Stimulated activated CD8-positive, alpha-beta memory T cell treated with anti-CD3 and anti-CD28 coated beads, Interleukin-2, amount 100 ng/mL, for 1 hour (primary cell): Measurements from ENCODE around the gene LGALS7.
"Not testable (repeated sequence)": the region's sequence is repeated elsewhere in the genome, so short reads cannot be mapped to it uniquely, and the experiment has no call there.

ENCODE experiments used
- DNase-seq, 2 donors: peaks; one replicate each; pipeline ENCODE4 v3.0.0-alpha.2; 2020; ENCODE audit warnings: low read depth in 2 of 2

Gene LGALS7

DNA sequence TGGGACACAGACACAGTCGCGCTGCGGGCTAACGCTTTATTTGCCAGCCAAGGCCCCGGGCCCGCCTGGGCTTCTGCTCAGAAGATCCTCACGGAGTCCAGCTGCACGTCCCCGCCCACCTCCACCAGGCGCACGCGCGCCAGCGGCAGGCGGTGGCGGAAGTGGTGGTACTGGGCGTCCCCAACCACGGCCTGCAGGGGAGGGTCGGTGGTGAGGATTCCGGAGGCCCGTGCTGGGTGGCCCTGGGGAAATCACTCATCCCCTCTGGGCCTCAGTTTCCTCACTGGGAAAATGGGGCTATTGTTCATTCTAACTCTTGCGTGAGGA lies 2.4 kb downstream of the LGALS7 start:
- DNase-seq, result not testable (repeated sequence)

DNA sequence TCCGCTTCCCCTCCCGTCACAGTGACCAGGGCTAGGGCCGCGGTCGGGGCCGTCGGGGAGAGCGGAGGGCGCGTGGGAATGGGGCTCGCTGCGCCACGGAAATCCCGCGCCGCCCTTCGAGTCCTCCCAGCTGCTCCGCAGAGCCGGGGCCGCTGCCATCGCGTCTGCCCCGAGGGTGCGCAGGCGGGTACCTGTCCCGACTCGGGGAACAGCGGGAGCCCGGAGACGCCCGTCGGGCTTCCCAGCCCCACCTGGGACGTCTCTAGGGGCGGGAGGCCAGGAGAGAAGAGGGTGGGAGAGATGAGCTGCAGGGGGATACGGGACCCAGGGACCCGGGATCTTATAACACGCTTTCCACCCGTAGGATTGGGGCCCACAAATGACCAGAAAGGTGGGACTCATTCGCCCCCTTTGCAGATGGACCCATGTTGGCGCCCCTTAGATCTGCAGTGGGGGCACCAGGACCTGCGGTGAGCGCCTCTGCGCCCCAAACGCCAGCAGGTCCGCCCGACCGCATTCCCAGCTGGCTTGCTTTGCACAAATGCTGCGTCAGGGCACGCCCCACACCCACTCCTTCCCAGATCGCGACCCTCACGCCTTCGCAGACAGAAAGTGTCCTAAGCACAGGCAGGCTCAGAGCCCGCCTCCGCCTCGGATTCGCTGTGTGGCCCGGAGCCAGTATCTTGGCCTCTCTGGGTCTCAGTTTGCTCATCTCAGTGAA lies 2.9 kb downstream of the LGALS7 start:
- not testable (repeated sequence) for DNase-seq

- DNase-seq, result peak; percentile 85 to 88
These were observed 3.6 kb downstream of the LGALS7 start for GRCh38 chr19:38769635-38770211.

DNA sequence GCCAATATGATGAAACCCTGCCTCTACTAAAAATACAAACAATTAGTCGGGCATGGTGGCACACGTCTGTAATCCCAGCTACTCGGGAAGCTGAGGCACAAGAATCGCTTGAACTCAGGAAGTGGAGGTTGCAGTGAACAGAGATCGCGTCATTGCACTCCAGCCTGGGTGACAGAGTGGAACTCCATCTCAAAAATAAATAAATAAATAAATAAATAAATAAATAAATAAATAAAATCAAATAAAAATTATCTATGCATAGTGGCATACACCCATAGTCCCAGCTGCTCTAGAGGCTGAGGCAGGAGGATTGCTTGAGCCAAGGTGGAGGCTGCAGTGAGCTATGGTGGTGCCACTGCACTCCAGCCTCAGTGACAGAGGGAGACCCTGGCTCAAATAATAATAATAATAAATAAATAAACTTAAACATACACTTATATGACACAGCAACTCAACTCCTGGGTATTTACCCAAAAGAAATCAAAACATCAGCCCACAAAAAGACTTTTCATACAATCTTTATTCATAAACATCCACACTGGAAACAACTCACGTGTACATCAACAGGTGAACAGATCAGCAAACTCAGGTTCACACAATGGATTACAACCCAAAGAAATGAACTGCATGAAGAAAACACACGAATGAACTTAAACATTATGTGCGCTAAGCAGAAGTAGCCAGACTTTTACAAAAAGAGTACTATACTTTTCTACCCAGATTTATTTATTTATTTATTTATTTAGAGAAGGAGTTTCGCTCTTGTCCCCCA lies 6.9 kb downstream of the LGALS7 start:
- DNase-seq, result no peak

DNA sequence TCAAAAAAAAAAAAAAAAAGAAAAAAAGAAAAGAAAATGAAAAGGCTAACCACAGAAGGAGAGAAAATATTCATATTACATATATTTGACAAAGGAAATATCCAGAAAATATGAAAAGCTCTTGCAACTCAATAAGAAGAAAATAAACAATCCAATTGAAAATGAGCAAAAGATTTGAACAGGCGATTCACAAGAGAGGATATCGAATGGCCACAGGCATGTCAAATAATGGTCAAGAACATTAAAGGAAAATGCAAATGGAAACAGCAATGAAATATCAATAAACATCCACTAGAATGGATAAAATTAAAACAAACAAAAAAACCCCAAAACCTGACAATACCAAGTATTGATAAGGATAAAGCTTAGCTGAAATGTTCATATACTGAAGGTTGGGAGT lies 8.1 kb downstream of the LGALS7 start:
- no peak for DNase-seq

DNA sequence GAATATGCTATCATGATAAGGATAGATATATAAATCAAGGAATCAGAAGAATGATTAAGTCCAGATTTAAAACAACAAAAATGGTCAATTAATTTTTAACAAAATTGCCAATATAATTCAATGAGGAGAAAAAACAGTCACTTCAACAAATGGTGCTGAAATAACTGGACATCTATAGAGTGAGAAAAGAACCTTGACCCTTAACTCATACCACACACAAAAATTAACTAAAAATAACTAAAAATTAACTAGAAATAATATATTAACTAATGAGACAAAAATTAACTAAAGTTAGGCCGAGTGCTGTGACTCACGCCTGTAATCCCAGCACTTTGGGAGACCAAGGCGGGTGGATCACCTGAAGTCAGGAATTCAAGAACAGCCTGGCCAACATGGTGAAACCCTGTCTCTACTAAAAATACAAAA lies 9.5 kb downstream of the LGALS7 start:
- no peak for DNase-seq

DNA sequence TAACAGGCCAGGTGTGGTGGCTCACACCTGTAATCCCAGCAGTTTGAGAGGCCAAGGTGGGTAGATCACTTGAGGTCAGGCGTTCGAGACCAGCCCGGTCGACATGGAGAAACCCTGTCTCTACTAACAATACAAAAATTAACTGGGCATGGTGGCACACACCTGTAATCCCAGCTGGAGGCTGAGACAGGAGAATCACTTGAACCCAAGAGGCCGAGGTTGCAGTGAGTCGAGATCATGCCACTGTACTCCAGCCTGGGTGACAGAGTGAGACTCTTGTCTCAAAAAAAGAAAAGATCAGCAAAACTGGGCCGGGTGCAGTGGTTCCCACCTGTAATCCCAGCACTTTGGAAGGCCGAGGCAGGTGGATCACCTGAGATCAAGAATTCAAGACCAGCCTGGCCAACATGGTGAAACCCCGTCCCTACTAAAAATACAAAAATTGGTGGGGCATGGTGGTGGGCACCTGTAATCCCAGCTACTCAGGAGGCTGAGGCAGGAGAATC lies 11.4 kb downstream of the LGALS7 start:
- not testable (repeated sequence) for DNase-seq

- DNase-seq, result not testable (repeated sequence)
These were observed 12.4 kb downstream of the LGALS7 start for GRCh38 chr19:38760805-38761517.

GRCh38 chr19:38759590-38760003 lies 13.7 kb downstream of the LGALS7 start:
- no peak for DNase-seq

DNA sequence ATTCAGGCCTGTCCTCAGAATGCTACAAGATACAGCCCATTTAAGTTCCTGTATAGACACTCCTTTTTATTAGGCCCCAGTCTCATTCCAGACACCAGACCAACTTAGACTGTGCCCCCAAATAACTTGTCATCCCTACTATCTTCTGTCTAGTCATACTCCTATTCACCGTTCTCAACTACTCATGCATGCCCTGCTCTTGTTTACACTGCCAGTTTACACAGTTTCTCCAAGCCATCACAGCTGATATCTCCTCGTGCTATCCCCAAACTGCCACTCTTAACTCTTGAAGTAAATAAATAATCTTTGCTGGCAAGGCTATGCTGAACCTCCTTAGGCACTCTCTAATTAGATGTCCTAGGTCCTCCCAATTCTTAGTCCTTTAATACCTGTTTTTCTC lies 19.1 kb downstream of the LGALS7 start:
- not testable (repeated sequence) for DNase-seq

GRCh38 chr19:38753783-38754182 lies 19.5 kb downstream of the LGALS7 start:
- DNase-seq, result not testable (repeated sequence)

- no peak for DNase-seq
These were observed 28.0 kb downstream of the LGALS7 start for GRCh38 chr19:38745316-38745715.

GRCh38 chr19:38744874-38745273 lies 28.4 kb downstream of the LGALS7 start:
- no peak for DNase-seq

GRCh38 chr19:38744298-38744681 lies 29.0 kb downstream of the LGALS7 start, which contains the start of gene CAPN12:
Gene CAPN12, minus strand, starts transcription at chr19:38744474. Its CDS starts 309 bp downstream, at chr19:38744165.
- DNase-seq, result no peak

GRCh38 chr19:38743394-38744297 lies 29.7 kb downstream of the LGALS7 start:
- DNase-seq, result no peak

DNA sequence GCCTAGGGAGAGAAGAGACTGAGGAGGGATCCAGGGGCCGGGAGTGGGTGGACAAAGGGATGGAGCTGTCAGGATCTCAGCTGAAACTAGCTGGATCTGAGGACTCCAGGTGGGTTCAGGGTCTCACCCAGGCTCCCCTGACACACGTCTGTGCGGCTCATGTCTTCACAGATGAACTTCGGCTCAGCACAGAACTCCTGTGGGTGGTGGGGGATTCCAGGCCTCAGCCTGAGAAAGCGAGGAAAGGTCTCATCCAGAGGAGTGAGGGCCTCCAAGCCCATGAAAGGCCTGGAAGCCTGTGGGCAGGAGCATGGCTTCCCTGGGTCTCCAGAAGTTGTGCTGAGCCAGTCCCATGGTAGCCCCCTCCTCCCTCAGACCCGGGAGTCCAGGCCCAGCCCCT lies 30.4 kb downstream of the LGALS7 start:
- no peak for DNase-seq

- DNase-seq, result no peak
These were observed 31.0 kb downstream of the LGALS7 start for GRCh38 chr19:38742296-38742695.

DNA sequence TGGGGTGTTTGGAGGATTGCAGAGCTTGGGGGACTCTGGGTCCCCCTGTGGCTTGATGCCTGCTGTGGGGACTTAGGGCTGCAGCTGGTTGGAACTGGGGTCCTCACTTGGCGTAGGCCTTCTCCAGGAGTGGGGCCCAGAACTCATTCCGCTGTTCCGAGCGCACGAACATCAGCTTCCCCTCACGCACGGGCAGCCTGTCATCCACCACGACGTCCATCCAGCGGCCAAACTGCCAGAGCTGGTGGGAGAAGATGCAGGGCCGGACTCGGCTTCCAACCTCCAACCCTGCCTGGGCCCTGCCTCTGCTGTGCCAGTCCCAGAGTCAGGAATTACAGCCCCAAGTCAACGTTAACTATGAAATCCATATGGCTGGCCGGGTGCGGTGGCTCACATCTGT lies 31.6 kb downstream of the LGALS7 start:
- DNase-seq, result no peak

- no peak for DNase-seq
These were observed 32.4 kb downstream of the LGALS7 start for GRCh38 chr19:38740932-38741331.

DNA sequence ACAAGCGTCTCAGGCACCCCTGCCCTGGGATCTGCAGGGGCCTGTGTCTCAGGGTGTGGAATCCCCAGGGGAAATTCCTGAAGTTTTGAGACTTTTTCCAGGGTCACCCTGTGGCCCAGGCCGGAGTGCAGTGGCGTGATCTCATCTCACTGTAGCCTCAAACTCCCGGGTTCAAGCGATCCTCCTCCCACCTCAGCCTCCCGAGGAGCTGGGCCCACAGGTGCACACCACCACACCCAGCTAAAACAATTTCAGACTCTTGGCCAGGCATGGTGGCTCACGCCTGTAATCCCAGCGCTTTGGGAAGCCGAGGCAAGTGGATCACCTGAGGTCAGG lies 33.1 kb downstream of the LGALS7 start:
- DNase-seq, result no peak
